K562 treated with DMSO at 1 percent for 24 hours (cell line): ENCODE measurements around the gene CHRNB4. TPM values are rescaled to one million over a fixed set of nuclear protein-coding genes. Genes with fewer than 3 reads are reported as not detected.

Experiments used
- total RNA-seq: library from RNA; unstranded; fragments of 300-600 nt; gene quantifications from 2 replicates; pipeline ENCODE4 v1.2.3, GENCODE V29; 2022; ENCODE audit warnings: low read depth; ENCODE audit not compliant: insufficient read depth

CHRNB4 gene
- total RNA-seq, result 0.25 TPM in 1 of 2 replicates, not detected in the other

DNA sequence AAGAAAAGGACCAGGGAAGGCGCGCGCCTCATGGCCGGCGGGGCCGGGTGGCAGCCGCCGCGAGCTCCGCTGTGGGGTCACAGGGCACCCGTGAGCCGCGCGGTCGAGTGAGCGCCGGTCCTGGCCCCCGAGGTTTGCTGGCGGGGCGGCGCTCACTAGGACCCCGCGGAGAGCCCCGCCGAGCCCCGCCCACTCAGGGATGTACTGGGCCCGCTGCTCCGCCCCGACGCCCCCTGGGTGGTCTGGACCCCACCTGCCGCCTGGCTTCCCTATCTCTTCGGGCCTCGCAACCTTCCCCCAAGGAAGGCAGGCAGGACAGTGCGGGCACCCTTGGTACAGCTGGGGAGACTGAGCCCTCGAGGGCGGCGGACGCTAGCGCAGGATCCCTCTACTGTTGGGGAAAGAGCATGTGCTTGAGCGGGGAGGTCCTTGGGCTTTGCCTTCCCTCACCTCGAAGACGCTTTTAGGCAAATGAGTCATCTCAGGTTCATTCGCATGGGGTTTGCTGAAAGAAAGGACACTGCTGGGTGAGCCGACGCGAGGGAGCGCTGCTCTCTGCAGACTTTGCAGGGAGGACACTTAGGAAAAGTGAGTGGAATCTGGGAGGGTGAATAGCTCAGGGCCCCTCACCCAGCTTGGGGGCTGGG lies at the start of gene CHRNB4:
CHRNB4 (minus strand) TSS at position 109 of the 647 bp plus-strand sequence; CDS start at position 32, 77 bp downstream.

GRCh38 chr15:78620527-78621421 lies 20.2 kb downstream of the CHRNB4 start, which contains the start of gene CHRNA3:
CHRNA3 (minus strand) TSS chr15:78620996; CDS start chr15:78620794, 202 bp downstream.

Other genes with a start within 250 kb of the CHRNB4 start
- 12.7 and 24.7 TPM in 2 replicates for gene IREB2, start 203.0 kb downstream of the CHRNB4 start, total RNA-seq
- 3.3 and 8.2 TPM in 2 replicates for gene HYKK, start 133.6 kb downstream of the CHRNB4 start, total RNA-seq
- gene PSMA4, start 100.8 kb downstream of the CHRNB4 start, total RNA-seq, result 366 and 426 TPM in 2 replicates
- gene CHRNA5, start 75.7 kb downstream of the CHRNB4 start, total RNA-seq, result 2.6 and 10.9 TPM in 2 replicates
- gene CHRNA3, start 20.2 kb downstream of the CHRNB4 start, total RNA-seq, result 0.23 TPM in 1 of 2 replicates, not detected in the other
- 0.10 and 0.24 TPM in 2 replicates for gene ADAMTS7, start 170.3 kb upstream of the CHRNB4 start, total RNA-seq
- gene MORF4L1, start 231.7 kb upstream of the CHRNB4 start, total RNA-seq, result 210 and 215 TPM in 2 replicates